Activated CD4-positive, alpha-beta memory T cell treated with anti-CD3 and anti-CD28 coated beads, Interleukin-2, amount 10 ng/mL, durations not matched to agents 7 days and 5 days (primary cell): Measurements from ENCODE around the gene ZBTB12. TPM values are rescaled to one million over a fixed set of nuclear protein-coding genes. Genes with fewer than 3 reads are reported as not detected.
"Not testable (repeated sequence)": the region's sequence is repeated elsewhere in the genome, so short reads cannot be mapped to it uniquely, and the experiment has no call there.

Source experiments
- CTCF ChIA-PET: fragments of 350-600 bp; sonication (Branson Sonifier 250); formaldehyde crosslinking; loops from one replicate; lab custom pipeline; 2021; ENCODE audit warnings: antibody characterized with exemption, inconsistent platforms; lab: Charles Lee
- POLR2A ChIA-PET: fragments of 350-600 bp; sonication (Branson Sonifier 250); formaldehyde crosslinking; loops from one replicate; lab custom pipeline; 2021; ENCODE audit warnings: antibody characterized with exemption; lab: Charles Lee
- DNase-seq: peaks from one replicate; pipeline ENCODE4 v3.0.0-alpha.2; 2020
- H3K27ac Mint-ChIP-seq: one replicate; pipeline ENCODE4 v1.8.0; 2021; ENCODE audit warnings: mild to moderate bottlenecking, mixed read lengths
- H3K27me3 Mint-ChIP-seq: one replicate; pipeline ENCODE4 v1.8.0; 2021; ENCODE audit warnings: mixed read lengths
- H3K36me3 Mint-ChIP-seq: one replicate; pipeline ENCODE4 v1.8.0; 2021; ENCODE audit warnings: low read depth, mixed read lengths
- H3K4me1 Mint-ChIP-seq: one replicate; pipeline ENCODE4 v1.8.0; 2021; ENCODE audit warnings: mixed read lengths
- H3K4me3 Mint-ChIP-seq: one replicate; pipeline ENCODE4 v1.8.0; 2021; ENCODE audit warnings: mild to moderate bottlenecking, mixed read lengths
- H3K9me3 Mint-ChIP-seq: one replicate; pipeline ENCODE4 v1.8.0; 2021; ENCODE audit warnings: mixed read lengths
- total RNA-seq, 2 experiments: library from RNA; stranded (reverse); gene quantifications; one replicate each; pipeline ENCODE4 v1.2.3, GENCODE V29; 2021

Gene ZBTB12
- total RNA-seq, 2 experiments from 2014 or later, result 0.98 to 1.1 TPM

DNA sequence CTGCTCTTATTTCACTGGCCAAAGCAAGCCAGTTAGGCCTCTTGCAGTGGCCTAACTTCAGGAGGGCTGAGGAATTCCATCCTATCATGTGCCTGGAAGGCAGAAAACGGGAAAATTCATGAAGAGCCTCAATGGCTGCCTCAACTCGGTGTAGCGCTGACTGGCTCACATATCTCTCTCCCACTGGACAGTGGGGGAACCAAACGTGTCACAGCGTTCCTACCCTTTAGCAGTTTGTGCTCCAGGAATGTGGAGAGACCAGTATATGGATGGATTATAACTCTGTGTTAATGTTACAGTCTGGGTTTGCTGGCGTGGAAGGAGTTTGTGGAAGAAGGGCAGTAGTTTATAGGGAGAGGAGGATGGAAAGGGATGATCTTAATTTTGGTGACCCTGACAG lies 13.9 kb upstream of the ZBTB12 start:
- Mint-ChIP-seq H3K36me3 (no peaks in the 10 kb centered on the region), H3K4me1 (peaks cover 11% of the 10 kb centered on the region), H3K4me3 (no peak overlapping the region), H3K9me3 (no peaks in the 10 kb centered on the region), H3K27me3 (no peaks in the 10 kb centered on the region), H3K27ac (no peak overlapping the region)
- ChIA-PET POLR2A (interaction anchor here (0.9 kb wide), 1 partner anchor 37 kb away, joined by 3 read pairs; no protein-coding TSS in a partner anchor), CTCF (no interaction called here)
- DNase-seq, result no peak

DNA sequence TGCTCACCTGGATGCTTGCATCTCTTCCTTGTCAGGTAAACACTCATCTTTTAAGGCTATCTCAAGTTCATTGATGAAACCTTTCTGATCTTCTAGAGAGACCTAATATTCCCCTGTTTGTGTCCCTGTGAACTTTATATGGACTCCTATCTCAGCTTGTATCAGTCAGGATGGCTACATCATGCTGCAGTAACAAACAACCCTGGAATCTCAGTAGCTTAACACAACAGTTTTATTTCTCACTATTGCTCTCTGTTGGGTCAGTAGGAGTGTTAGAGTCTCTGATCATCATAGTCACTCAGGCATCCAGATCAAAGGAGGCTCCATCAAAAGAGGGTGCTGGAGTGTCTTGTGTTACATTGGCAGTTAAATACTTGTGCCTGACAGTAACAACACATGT lies 13.5 kb upstream of the ZBTB12 start:
- Mint-ChIP-seq H3K36me3 (no peaks in the 10 kb centered on the region), H3K4me3 (no peak overlapping the region), H3K9me3 (no peaks in the 10 kb centered on the region), H3K4me1 (peaks cover 12% of the 10 kb centered on the region), H3K27ac (no peak overlapping the region), H3K27me3 (no peaks in the 10 kb centered on the region)
- POLR2A ChIA-PET, result interaction anchor here (0.9 kb wide), 1 partner anchor 37 kb away, joined by 3 read pairs; no protein-coding TSS in a partner anchor
- CTCF ChIA-PET, result interaction anchor here (0.9 kb wide), 1 partner anchor 24 kb away, joined by 3 read pairs; no protein-coding TSS in a partner anchor
- no peak for DNase-seq

GRCh38 chr6:31911826-31912585 lies 10.1 kb upstream of the ZBTB12 start:
- H3K27me3 Mint-ChIP-seq, result no peaks in the 10 kb centered on the region
- POLR2A ChIA-PET, result interaction anchor here (1.8 kb wide), 1 partner anchor 46 kb away, joined by 3 read pairs; no protein-coding TSS in a partner anchor
- H3K36me3 Mint-ChIP-seq, result no peaks in the 10 kb centered on the region
- H3K4me3 Mint-ChIP-seq, result no peak overlapping the region
- CTCF ChIA-PET, result interaction anchor here (1.1 kb wide), 1 partner anchor 22 kb away, joined by 3 read pairs; no protein-coding TSS in a partner anchor
- H3K4me1 Mint-ChIP-seq, result peaks cover 30% of the 10 kb centered on the region
- no peaks in the 10 kb centered on the region for H3K9me3 Mint-ChIP-seq
- DNase-seq, result no peak
- no peak overlapping the region for H3K27ac Mint-ChIP-seq

GRCh38 chr6:31909298-31909697 lies 7.4 kb upstream of the ZBTB12 start:
- H3K9me3 Mint-ChIP-seq, H3K36me3 Mint-ChIP-seq, H3K27me3 Mint-ChIP-seq, H3K27ac Mint-ChIP-seq, DNase-seq, H3K4me3 Mint-ChIP-seq: not testable (repeated sequence)
- H3K4me1 Mint-ChIP-seq, result peaks cover 36% of the 10 kb centered on the region
- CTCF ChIA-PET, result interaction anchor here (1.0 kb wide), 1 partner anchor 43 kb away, joined by 5 read pairs; no protein-coding TSS in a partner anchor
- POLR2A ChIA-PET, result interaction anchor here (1.3 to 1.4 kb wide), 2 partner anchors 11 to 26 kb away, joined by 3 to 6 read pairs; partner anchors contain the start of gene EHMT2

DNA sequence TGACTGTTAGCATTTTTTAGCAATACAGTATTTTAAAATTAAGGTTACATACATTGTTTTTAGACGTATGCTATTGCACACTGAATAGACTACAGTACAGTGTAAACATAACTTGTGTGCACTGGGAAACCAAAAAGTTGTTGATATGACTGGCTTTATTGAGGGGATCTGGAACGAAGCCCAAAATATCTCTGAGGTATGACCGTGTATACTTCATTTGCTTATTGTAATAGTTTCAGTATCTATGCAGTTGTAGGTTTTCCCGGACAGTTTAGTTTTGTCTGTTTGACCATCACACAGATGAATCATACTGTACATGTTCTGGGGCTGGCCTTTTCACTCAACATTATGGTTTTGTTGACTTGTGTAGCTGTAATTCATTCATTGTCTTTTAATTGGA lies 6.9 kb upstream of the ZBTB12 start:
- DNase-seq, result no peak
- Mint-ChIP-seq H3K36me3 (no peaks in the 10 kb centered on the region), H3K4me3 (no peak overlapping the region), H3K9me3 (no peaks in the 10 kb centered on the region), H3K4me1 (peaks cover 36% of the 10 kb centered on the region), H3K27me3 (peaks cover 6% of the 10 kb centered on the region), H3K27ac (no peak overlapping the region)
- ChIA-PET CTCF (no interaction called here), POLR2A (interaction anchor here (1.3 kb wide), 1 partner anchor 11 kb away, joined by 6 read pairs; the partner anchor contains the start of gene EHMT2)

DNA sequence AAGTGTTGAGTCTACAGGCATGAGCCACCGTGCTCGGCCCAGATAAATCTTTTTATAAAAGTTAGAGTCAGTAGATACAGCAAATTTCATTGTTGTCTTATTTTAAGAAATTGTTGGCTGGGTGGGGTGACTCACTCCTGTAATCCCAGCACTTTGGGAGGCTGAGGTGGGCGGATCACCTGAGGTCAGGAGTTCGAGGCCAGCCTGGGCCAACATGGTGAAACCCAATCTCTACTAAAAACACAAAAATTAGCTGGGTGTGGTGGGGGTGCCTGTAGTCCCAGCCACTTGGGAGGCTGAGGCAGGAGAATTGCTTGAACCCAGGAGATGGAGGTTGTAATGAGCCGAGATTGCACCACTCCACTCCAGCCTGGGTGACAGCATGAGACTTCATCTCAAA lies 6.4 kb upstream of the ZBTB12 start:
- H3K9me3 Mint-ChIP-seq, H3K27ac Mint-ChIP-seq, DNase-seq, H3K27me3 Mint-ChIP-seq, CTCF ChIA-PET, H3K36me3 Mint-ChIP-seq, H3K4me3 Mint-ChIP-seq: not testable (repeated sequence)
- POLR2A ChIA-PET, result interaction anchor here (0.9 kb wide), 1 partner anchor 71 kb away, joined by 3 read pairs; no protein-coding TSS in a partner anchor
- H3K4me1 Mint-ChIP-seq, result peaks cover 36% of the 10 kb centered on the region

GRCh38 chr6:31907158-31907813 lies 5.4 kb upstream of the ZBTB12 start:
- DNase-seq, result no peak
- POLR2A ChIA-PET, result interaction anchor here (0.9 to 1.0 kb wide), 2 partner anchors 9 to 72 kb away, joined by 3 to 4 read pairs; no protein-coding TSS in a partner anchor
- CTCF ChIA-PET, result interaction anchor here (1.0 kb wide), 1 partner anchor 42 kb away, joined by 3 read pairs; no protein-coding TSS in a partner anchor
- H3K4me1 Mint-ChIP-seq, result peaks cover 42% of the 10 kb centered on the region
- no peak overlapping the region for H3K4me3 Mint-ChIP-seq
- no peak overlapping the region for H3K27ac Mint-ChIP-seq
- peaks cover 15% of the 10 kb centered on the region for H3K27me3 Mint-ChIP-seq
- no peaks in the 10 kb centered on the region for H3K36me3 Mint-ChIP-seq
- H3K9me3 Mint-ChIP-seq, result no peaks in the 10 kb centered on the region

- POLR2A ChIA-PET, result interaction anchor here (1.0 kb wide), 1 partner anchor 8 kb away, joined by 4 read pairs; no protein-coding TSS in a partner anchor
- CTCF ChIA-PET, result interaction anchor here (1.0 kb wide), 1 partner anchor 43 kb away, joined by 3 read pairs; no protein-coding TSS in a partner anchor
- not testable (repeated sequence) for H3K27ac Mint-ChIP-seq, DNase-seq, H3K36me3 Mint-ChIP-seq, H3K9me3 Mint-ChIP-seq, H3K4me3 Mint-ChIP-seq
- Mint-ChIP-seq H3K4me1 (peaks cover 39% of the 10 kb centered on the region), H3K27me3 (peaks cover 16% of the 10 kb centered on the region)
Measured at GRCh38 chr6:31906727-31907126, 4.8 kb upstream of the ZBTB12 start.

DNA sequence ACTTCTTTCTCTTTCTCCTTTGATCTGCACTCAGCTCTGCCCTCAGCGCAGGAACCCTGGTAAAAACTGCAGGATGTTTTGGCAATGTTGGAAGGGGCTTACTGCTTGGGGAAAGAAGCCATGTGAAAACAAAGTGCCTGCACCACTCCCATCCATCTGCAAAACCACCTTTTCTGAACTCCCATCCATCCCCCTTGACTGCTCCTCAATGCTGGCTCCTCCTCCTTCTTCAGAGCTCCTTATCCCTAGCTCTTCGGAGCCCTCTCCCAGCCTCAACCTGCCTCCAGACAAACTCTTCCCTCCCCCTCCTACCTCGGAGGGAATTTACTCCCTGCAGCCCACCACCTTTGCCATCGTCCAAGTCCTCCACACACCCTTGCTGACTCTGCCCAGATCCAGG lies 4.2 kb upstream of the ZBTB12 start:
- Mint-ChIP-seq H3K4me1 (peaks cover 35% of the 10 kb centered on the region), H3K27ac (no peak overlapping the region), H3K27me3 (peaks cover 16% of the 10 kb centered on the region), H3K9me3 (no peaks in the 10 kb centered on the region), H3K36me3 (no peaks in the 10 kb centered on the region), H3K4me3 (no peak overlapping the region)
- no peak for DNase-seq
- ChIA-PET POLR2A (interaction anchor here (0.5 kb wide), 1 partner anchor 53 kb away, joined by 3 read pairs; no protein-coding TSS in a partner anchor), CTCF (no interaction called here)

- H3K27ac Mint-ChIP-seq, result no peak overlapping the region
- no peak for DNase-seq
- CTCF ChIA-PET, result interaction anchor here (0.6 kb wide), 1 partner anchor 34 kb away, joined by 3 read pairs; no protein-coding TSS in a partner anchor
- no peaks in the 10 kb centered on the region for H3K9me3 Mint-ChIP-seq
- H3K27me3 Mint-ChIP-seq, result peaks cover 16% of the 10 kb centered on the region
- H3K4me1 Mint-ChIP-seq, result peaks cover 34% of the 10 kb centered on the region
- no peaks in the 10 kb centered on the region for H3K36me3 Mint-ChIP-seq
- H3K4me3 Mint-ChIP-seq, result no peak overlapping the region
- POLR2A ChIA-PET, result no interaction called here
Measured at GRCh38 chr6:31905041-31905440, 3.2 kb upstream of the ZBTB12 start.

GRCh38 chr6:31903957-31904356 lies 2.1 kb upstream of the ZBTB12 start:
- Mint-ChIP-seq H3K27me3 (peaks cover 16% of the 10 kb centered on the region), H3K4me1 (peaks cover 37% of the 10 kb centered on the region), H3K9me3 (no peaks in the 10 kb centered on the region), H3K4me3 (no peak overlapping the region), H3K27ac (no peak overlapping the region), H3K36me3 (no peaks in the 10 kb centered on the region)
- ChIA-PET POLR2A (no interaction called here), CTCF (interaction anchor here (1.0 kb wide), 1 partner anchor 14 kb away, joined by 3 read pairs; no protein-coding TSS in a partner anchor)
- no peak for DNase-seq

DNA sequence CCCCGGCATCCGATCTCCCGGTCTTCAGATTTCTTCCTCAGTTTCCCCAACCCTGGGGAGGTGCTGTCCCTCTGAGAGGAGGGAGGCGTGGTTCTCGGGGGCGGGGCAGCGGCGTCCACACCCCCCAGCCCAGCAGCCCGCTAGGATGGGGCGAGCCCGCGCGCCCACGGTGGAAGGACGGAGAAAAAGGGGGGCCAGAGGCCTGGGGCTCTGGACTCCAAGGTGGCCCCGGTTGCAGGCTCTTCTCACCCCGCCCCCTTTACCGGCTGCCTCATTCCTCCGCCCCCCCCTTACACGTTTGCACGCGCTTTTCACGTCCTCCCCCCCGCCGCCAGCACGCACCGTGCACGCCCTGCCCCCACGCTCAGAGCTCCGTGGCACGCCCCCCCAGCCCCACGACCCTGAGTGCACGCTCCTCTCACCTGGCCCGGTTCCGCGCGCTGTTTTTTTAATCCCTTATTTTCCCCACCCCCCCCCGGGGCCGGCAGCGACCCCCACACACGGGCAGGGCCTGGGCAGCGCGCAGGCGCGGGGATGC lies 402 bp downstream of the ZBTB12 start:
- Mint-ChIP-seq H3K9me3 (no peaks in the 10 kb centered on the region), H3K27ac (no peak overlapping the region), H3K36me3 (peaks cover 4% of the 10 kb centered on the region), H3K4me3 (peak overlapping the region; percentile 46), H3K27me3 (peaks cover 15% of the 10 kb centered on the region), H3K4me1 (peaks cover 40% of the 10 kb centered on the region)
- POLR2A ChIA-PET, result interaction anchor here (1.2 kb wide), 1 partner anchor 246 kb away, joined by 3 read pairs; the partner anchor contains the start of gene APOM
- DNase-seq, result peak; percentile 61
- CTCF ChIA-PET, result interaction anchor here (0.6 to 1.7 kb wide), 2 partner anchors 51 to 212 kb away, joined by 3 to 4 read pairs; no protein-coding TSS in a partner anchor
